HL-60 (cell line): ENCODE measurements around the gene SLC6A11.

Experiments
- DNase-seq, 2 experiments: peaks; one replicate each; pipeline ENCODE4 v3.0.0-alpha.2; 2010 to 2020; ENCODE audit warnings: low read depth in 1 of 2, low spot score in 1 of 2
- H3K27ac ChIP-seq: fragments of 250-450 bp; sonication (Bioruptor Pico); replicated peaks from 2 replicates; pipeline ENCODE4 v1.5.1; 2020; ENCODE audit warnings: mild to moderate bottlenecking, moderate library complexity
- H3K27me3 ChIP-seq: fragments of 250-450 bp; sonication (Bioruptor Pico); 2 replicates; pipeline ENCODE4 v1.5.1; 2021; ENCODE audit warnings: mild to moderate bottlenecking, moderate library complexity; ENCODE audit not compliant: insufficient read depth, poor library complexity, severe bottlenecking
- H3K4me3 ChIP-seq: replicated peaks from 2 replicates; pipeline ENCODE4 v1.5.1; 2011; ENCODE audit warnings: mild to moderate bottlenecking, control low read depth, low read length; ENCODE audit not compliant: insufficient read depth
- CTCF ChIP-seq: IDR thresholded peaks from one replicate; pipeline ENCODE4 v1.5.1; 2011; ENCODE audit warnings: low read length, control low read depth, inconsistent platforms; ENCODE audit not compliant: insufficient read depth
- GABPA ChIP-seq: IDR thresholded peaks from 2 replicates; pipeline ENCODE4 v1.6.1; 2012; ENCODE audit warnings: low read depth
- POLR2AphosphoS5 ChIP-seq: IDR thresholded peaks from 2 replicates; pipeline ENCODE4 v1.6.1; 2012; ENCODE audit warnings: low read depth
- REST ChIP-seq: IDR thresholded peaks from 2 replicates; pipeline ENCODE4 v1.6.1; 2012; ENCODE audit warnings: low read depth; ENCODE audit not compliant: insufficient replicate concordance
- SPI1 ChIP-seq: IDR thresholded peaks from 2 replicates; pipeline ENCODE4 v1.6.1; 2012; ENCODE audit warnings: low read depth, mild to moderate bottlenecking, borderline replicate concordance

SLC6A11 gene

GRCh38 chr3:10783360-10784351 lies 32.4 kb upstream of the SLC6A11 start:
- H3K27me3 ChIP-seq = no peaks in the 10 kb centered on the region
- TF ChIP-seq SPI1 (0 out of 2 replicates have a peak, but pooled peaks have one; percentile 3), POLR2AphosphoS5 (no peak), REST (no peak), CTCF (peak; percentile 55)
- DNase-seq = peak in 1 of 2 experiments; percentile 24

GRCh38 chr3:10786640-10787039 lies 29.4 kb upstream of the SLC6A11 start:
- DNase-seq = no peak
- Histone ChIP-seq H3K27ac (no peak overlapping the region), H3K4me3 (no peak overlapping the region), H3K27me3 (peaks cover 2% of the 10 kb centered on the region)
- TF ChIP-seq SPI1 (no peak), GABPA (no peak), CTCF (no peak), POLR2AphosphoS5 (no peak), REST (no peak)

More at GRCh38 chr3:10783360-10784351, 32.4 kb upstream of the SLC6A11 start:
- Histone ChIP-seq H3K27ac (no peak overlapping the region), H3K4me3 (no peak overlapping the region)

- no peak for DNase-seq
- H3K4me3 ChIP-seq = no peak overlapping the region
- TF ChIP-seq REST (no peak), POLR2AphosphoS5 (no peak), SPI1 (no peak), CTCF (no peak), GABPA (no peak)
- peaks cover 2% of the 10 kb centered on the region for H3K27me3 ChIP-seq
- no peak overlapping the region for H3K27ac ChIP-seq
These were observed 27.6 kb upstream of the SLC6A11 start for GRCh38 chr3:10788451-10788850.
